ENCODE results near the gene ALG6.
A peak's percentile ranks its signal among the peaks of the same experiment; 100 is the strongest.

ALG6 gene

GRCh38 chr1:63367215-63368103 is at the start of gene ALG6:
TSS of gene ALG6 (plus strand) at chr1:63367627. CDS start at chr1:63370978, 3,351 bp downstream.
- DNase-seq (ENCODE audit: extremely low read depth, insufficient read length): peak; percentile 97
- Histone ChIP-seq H3K4me3 (replicated peaks; ENCODE audit: low read depth, low read length) (peak within 1 kb of the TSS; percentile 80), H3K27me3 (replicated peaks; ENCODE audit: control insufficient read depth, insufficient read depth, low read length) (no peaks in the 10 kb centered on the region), H3K36me3 (ENCODE audit: control insufficient read depth, insufficient read depth, low read length) (peaks cover 1% of the 10 kb centered on the region; the same call in 1 of the 2 replicates)
- no peak for TF ChIP-seq CTCF (IDR thresholded peaks at IDR 0.05; ENCODE audit: insufficient read depth, low read length, poor library complexity, severe bottlenecking)

GRCh38 chr1:63317817-63318152 is 49.6 kb upstream of the ALG6 start:
- Histone ChIP-seq H3K4me3 (replicated peaks; ENCODE audit: low read depth, low read length) (peak overlapping the region; percentile 62), H3K36me3 (ENCODE audit: control insufficient read depth, insufficient read depth, low read length) (no peaks in the 10 kb centered on the region), H3K27me3 (replicated peaks; ENCODE audit: control insufficient read depth, insufficient read depth, low read length) (peaks cover 2% of the 10 kb centered on the region)
- DNase-seq (ENCODE audit: extremely low read depth, insufficient read length): no peak
- no peak for TF ChIP-seq CTCF (IDR thresholded peaks at IDR 0.05; ENCODE audit: insufficient read depth, low read length, poor library complexity, severe bottlenecking)

GRCh38 chr1:63318201-63318979 is 49.0 kb upstream of the ALG6 start:
- TF ChIP-seq CTCF (IDR thresholded peaks at IDR 0.05; ENCODE audit: insufficient read depth, low read length, poor library complexity, severe bottlenecking): no peak
- DNase-seq (ENCODE audit: extremely low read depth, insufficient read length): no peak
- no peak overlapping the region for H3K4me3 ChIP-seq (replicated peaks; ENCODE audit: low read depth, low read length)
- peaks cover 2% of the 10 kb centered on the region for H3K27me3 ChIP-seq (replicated peaks; ENCODE audit: control insufficient read depth, insufficient read depth, low read length)
- no peaks in the 10 kb centered on the region for H3K36me3 ChIP-seq (ENCODE audit: control insufficient read depth, insufficient read depth, low read length)

- no peak for DNase-seq (ENCODE audit: extremely low read depth, insufficient read length)
- Histone ChIP-seq H3K27me3 (replicated peaks; ENCODE audit: control insufficient read depth, insufficient read depth, low read length) (peaks cover 2% of the 10 kb centered on the region), H3K36me3 (ENCODE audit: control insufficient read depth, insufficient read depth, low read length) (no peaks in the 10 kb centered on the region), H3K4me3 (replicated peaks; ENCODE audit: low read depth, low read length) (no peak overlapping the region; the same call in 1 of the 2 replicates)
- TF ChIP-seq CTCF (IDR thresholded peaks at IDR 0.05; ENCODE audit: insufficient read depth, low read length, poor library complexity, severe bottlenecking): no peak
Measured at GRCh38 chr1:63319046-63320021, 48.1 kb upstream of the ALG6 start.

GRCh38 chr1:63320022-63320721 is 47.3 kb upstream of the ALG6 start:
- H3K27me3 ChIP-seq (replicated peaks; ENCODE audit: control insufficient read depth, insufficient read depth, low read length): peaks cover 2% of the 10 kb centered on the region
- no peak for TF ChIP-seq CTCF (IDR thresholded peaks at IDR 0.05; ENCODE audit: insufficient read depth, low read length, poor library complexity, severe bottlenecking)
- no peak overlapping the region for H3K4me3 ChIP-seq (replicated peaks; ENCODE audit: low read depth, low read length)
- no peak for DNase-seq (ENCODE audit: extremely low read depth, insufficient read length)
- H3K36me3 ChIP-seq (ENCODE audit: control insufficient read depth, insufficient read depth, low read length): no peaks in the 10 kb centered on the region

Measured in GM06990 (cell line).